PC-3 (cell line): ENCODE results near the gene SMIM44. TPM values are rescaled to one million over a fixed set of nuclear protein-coding genes. Genes with fewer than 3 reads are reported as not detected.

ENCODE experiments used
- ATAC-seq: fragments of 200-7000 bp; cut with Tn5 transposase; 2 replicates; pipeline ENCODE4 v1.9.1; 2020; ENCODE audit warnings: mild to moderate bottlenecking, moderate library complexity
- BruUV-seq: library from RNA; stranded (reverse); fragments of 400-500 nt; replicated peaks from 2 replicates; lab custom pipeline; 2021; lab: Mats Ljungman, UMichigan
- CTCF ChIA-PET: fragments of 300-600 bp; sonication (Branson Sonifier 250); formaldehyde crosslinking; loops from one replicate; lab custom pipeline; 2022; ENCODE audit warnings: antibody characterized with exemption; lab: Charles Lee
- POLR2A ChIA-PET: fragments of 300-600 bp; sonication (Branson Sonifier 250); formaldehyde crosslinking; loops from one replicate; lab custom pipeline; 2022; ENCODE audit warnings: antibody characterized with exemption; ENCODE audit not compliant: unreplicated experiment; lab: Charles Lee
- DNase-seq: peaks from one replicate; pipeline ENCODE4 v3.0.0-alpha.2; 2015
- H2AFZ ChIP-seq: fragments of 300-600 bp; sonication (generic); 2 replicates; pipeline ENCODE4 v1.6.0; 2016; ENCODE audit warnings: antibody characterized with exemption, low read length
- H3F3A ChIP-seq: fragments of 300-600 bp; sonication (generic); one replicate; pipeline ENCODE4 v1.6.0; 2017; ENCODE audit warnings: antibody characterized with exemption, low read length, control low read depth, mild to moderate bottlenecking; ENCODE audit not compliant: unreplicated experiment
- H3K27ac ChIP-seq: fragments of 300-600 bp; sonication (generic); 2 replicates; pipeline ENCODE4 v1.5.1; 2016; ENCODE audit warnings: mild to moderate bottlenecking, low read length
- H3K27me3 ChIP-seq: fragments of 300-600 bp; sonication (generic); 2 replicates; pipeline ENCODE4 v1.6.1; 2016; ENCODE audit warnings: low read length, mixed read lengths
- H3K36me3 ChIP-seq: fragments of 300-600 bp; sonication (generic); 2 replicates; pipeline ENCODE4 v1.6.1; 2016; ENCODE audit warnings: low read depth, mixed run types, low read length, mixed read lengths
- H3K4me1 ChIP-seq: fragments of 300-600 bp; sonication (generic); 2 replicates; pipeline ENCODE4 v1.5.1; 2016; ENCODE audit warnings: low read length; ENCODE audit not compliant: insufficient read depth
- H3K4me2 ChIP-seq: fragments of 300-600 bp; sonication (generic); 2 replicates; pipeline ENCODE4 v1.6.0; 2016; ENCODE audit warnings: low read length
- H3K4me3 ChIP-seq: fragments of 300-600 bp; sonication (generic); 2 replicates; pipeline ENCODE4 v1.5.1; 2016; ENCODE audit warnings: mild to moderate bottlenecking, low read length, mixed read lengths
- H3K79me2 ChIP-seq: fragments of 300-600 bp; sonication (generic); 2 replicates; pipeline ENCODE4 v1.6.1; 2017; ENCODE audit warnings: low read length, mixed read lengths
- H3K9ac ChIP-seq: fragments of 300-600 bp; sonication (generic); 2 replicates; pipeline ENCODE4 v1.6.0; 2016; ENCODE audit warnings: mild to moderate bottlenecking, low read length
- H3K9me2 ChIP-seq: fragments of 300-600 bp; sonication (generic); replicated peaks from 2 replicates; pipeline ENCODE4 v1.6.1; 2016; ENCODE audit warnings: mixed run types, low read length, mixed read lengths
- H3K9me3 ChIP-seq: fragments of 300-600 bp; sonication (generic); 2 replicates; pipeline ENCODE4 v1.6.1; 2016; ENCODE audit warnings: low read length, mixed read lengths
- H4K20me1 ChIP-seq: fragments of 300-600 bp; sonication (generic); 2 replicates; pipeline ENCODE4 v1.6.1; 2016; ENCODE audit warnings: low read length, mixed read lengths
- CTCF ChIP-seq: fragments of 300-600 bp; sonication (generic); conservative IDR thresholded peaks from 2 replicates; pipeline ENCODE4 v1.5.1; 2017; ENCODE audit warnings: antibody characterized with exemption, low read depth, mild to moderate bottlenecking, low read length
- EZH2 ChIP-seq: fragments of 300-600 bp; sonication (generic); IDR thresholded peaks from one replicate; pipeline ENCODE4 v1.6.1; 2017; ENCODE audit warnings: antibody characterized with exemption, mild to moderate bottlenecking, low read length; ENCODE audit not compliant: unreplicated experiment
- EZH2phosphoT487 ChIP-seq: fragments of 300-600 bp; sonication (generic); IDR thresholded peaks from 2 replicates; pipeline ENCODE4 v1.6.1; 2018; ENCODE audit warnings: mild to moderate bottlenecking, antibody characterized with exemption, low read length, borderline replicate concordance
- intact Hi-C: fragments of 100-400 bp; cut with micrococcal nuclease; formaldehyde crosslinking; loops from 2 replicates; pipeline ENCODE4 v1.9.0; 2023
- total RNA-seq: library from RNA; depleted of rRNA; stranded (reverse); fragments of >200 nt; gene quantifications from 2 replicates; pipeline ENCODE4 v1.2.3, GENCODE V29; 2014

The SMIM44 gene
- total RNA-seq, 1 experiment from 2014 or later, result not detected

GRCh38 chr19:3522421-3523360, 39.5 kb upstream of the SMIM44 start:
- CTCF ChIA-PET, result no interaction called here
- H3K27me3 ChIP-seq, result no peaks in the 10 kb centered on the region
- intact Hi-C loops, result no loop called here
- POLR2A ChIA-PET, result no interaction called here
- no peaks in the 10 kb centered on the region for H3K4me1 ChIP-seq
- no peak overlapping the region for H2AFZ ChIP-seq
- no peaks in the 10 kb centered on the region for H3K9me3 ChIP-seq
- H4K20me1 ChIP-seq, result peaks cover 3% of the 10 kb centered on the region; the same call in 1 of the 2 replicates
- H3K27ac ChIP-seq, result no peak overlapping the region
- no peak overlapping the region for H3K9ac ChIP-seq
- ATAC-seq, result no peak
- peaks cover 43% of the 10 kb centered on the region for H3K79me2 ChIP-seq
- BruUV-seq, result no TSS peak
- no peak for TF ChIP-seq CTCF
- TF ChIP-seq EZH2, result no peak
- TF ChIP-seq EZH2phosphoT487, result no peak
- H3F3A ChIP-seq, result no peaks in the 10 kb centered on the region
- no peaks in the 10 kb centered on the region for H3K9me2 ChIP-seq
- no peaks in the 10 kb centered on the region; the same call in 1 of the 2 replicates for H3K36me3 ChIP-seq
- no peak for DNase-seq
- no peak overlapping the region for H3K4me2 ChIP-seq
- no peak overlapping the region for H3K4me3 ChIP-seq

- H3K79me2 ChIP-seq, result peaks cover 59% of the 10 kb centered on the region
- no peaks in the 10 kb centered on the region for H3F3A ChIP-seq
- CTCF ChIA-PET, result no interaction called here
- intact Hi-C loops, result no loop called here
- no peak overlapping the region for H3K4me3 ChIP-seq
- peaks cover 10% of the 10 kb centered on the region; the same call in 1 of the 2 replicates for H4K20me1 ChIP-seq
- no peak overlapping the region for H3K27ac ChIP-seq
- H3K36me3 ChIP-seq, result no peaks in the 10 kb centered on the region
- H3K9me3 ChIP-seq, result no peaks in the 10 kb centered on the region
- no peak for DNase-seq
- H3K4me2 ChIP-seq, result no peak overlapping the region
- no peak overlapping the region for H2AFZ ChIP-seq
- no peaks in the 10 kb centered on the region for H3K4me1 ChIP-seq
- ATAC-seq, result no peak
- no peaks in the 10 kb centered on the region for H3K9me2 ChIP-seq
- no TSS peak for BruUV-seq
- no peak overlapping the region for H3K9ac ChIP-seq
- no peaks in the 10 kb centered on the region for H3K27me3 ChIP-seq
- TF ChIP-seq CTCF, result no peak
- POLR2A ChIA-PET, result no interaction called here
Observed at GRCh38 chr19:3521104-3521445, 37.8 kb upstream of the SMIM44 start.
